ENCODE results near the gene UMAD1. TPM values are rescaled to one million over a fixed set of nuclear protein-coding genes. Genes with fewer than 3 reads are reported as not detected.

The UMAD1 gene
- total RNA-seq, 2 experiments from 2014 or later = 11.0 to 15.3 TPM

GRCh38 chr7:7647495-7648036 lies 7.0 kb downstream of the UMAD1 start:
- no peak for TF ChIP-seq CTCF (IDR thresholded peaks at IDR 0.05)
- Mint-ChIP-seq H3K27me3 (no peaks in the 10 kb centered on the region), H3K36me3 (ENCODE audit: low read depth) (peaks cover 20% of the 10 kb centered on the region), H3K27ac (no peak overlapping the region), H3K9me3 (no peaks in the 10 kb centered on the region), H3K4me3 (no peak overlapping the region), H3K4me1 (ENCODE audit: low read depth) (peaks cover 84% of the 10 kb centered on the region)
- ChIA-PET CTCF (no interaction called here), POLR2A (no interaction called here)
- H3K27me3 ChIP-seq (ENCODE audit: control insufficient read depth in 1 of 2, insufficient read depth in 2 of 2, low read length in 2 of 2) = no peaks in the 10 kb centered on the region
- no peak for DNase-seq
- no peak for ATAC-seq (ENCODE audit: poor library complexity)
- intact Hi-C loops (cut with DNase I, micrococcal nuclease) = loop anchor here in 1 of 2 experiments (10.0 kb wide), 1 partner anchor 463 kb away; the partner anchor contains the start of gene C1GALT1
- no peak overlapping the region for H3K27ac ChIP-seq (ENCODE audit: low read depth in 1 of 2, low read length in 2 of 2)
- no peaks in the 10 kb centered on the region for H3K9me3 ChIP-seq (ENCODE audit: control insufficient read depth in 1 of 2, insufficient read depth in 1 of 2, low read length in 2 of 2)
- no peak overlapping the region for H3K4me3 ChIP-seq (ENCODE audit: low read length)
- H3K36me3 ChIP-seq (ENCODE audit: insufficient read depth, low read length) = no peaks in the 10 kb centered on the region
- peaks cover 4% of the 10 kb centered on the region for H3K4me1 ChIP-seq (ENCODE audit: insufficient read depth, low read length)

- Histone ChIP-seq H3K9me3 (ENCODE audit: control insufficient read depth in 1 of 2, insufficient read depth in 1 of 2, low read length in 2 of 2) (no peaks in the 10 kb centered on the region), H3K4me3 (ENCODE audit: low read length) (no peak overlapping the region), H3K36me3 (ENCODE audit: insufficient read depth, low read length) (no peaks in the 10 kb centered on the region), H3K27me3 (ENCODE audit: control insufficient read depth in 1 of 2, insufficient read depth in 2 of 2, low read length in 2 of 2) (no peaks in the 10 kb centered on the region), H3K27ac (ENCODE audit: low read depth in 1 of 2, low read length in 2 of 2) (no peak overlapping the region), H3K4me1 (ENCODE audit: insufficient read depth, low read length) (peaks cover 4% of the 10 kb centered on the region)
- Mint-ChIP-seq H3K9me3 (no peaks in the 10 kb centered on the region), H3K27ac (no peak overlapping the region), H3K4me1 (ENCODE audit: low read depth) (peaks cover 84% of the 10 kb centered on the region), H3K4me3 (no peak overlapping the region), H3K36me3 (ENCODE audit: low read depth) (peaks cover 5% of the 10 kb centered on the region), H3K27me3 (no peaks in the 10 kb centered on the region)
- no peak for DNase-seq
- ATAC-seq (ENCODE audit: poor library complexity) = no peak
- ChIA-PET POLR2A (no interaction called here), CTCF (no interaction called here)
- TF ChIP-seq CTCF (IDR thresholded peaks at IDR 0.05) = no peak
- intact Hi-C loops (cut with DNase I, micrococcal nuclease) = no loop called here
Observed at GRCh38 chr7:7650682-7651206, 10.2 kb downstream of the UMAD1 start.

- Histone ChIP-seq H3K36me3 (ENCODE audit: insufficient read depth, low read length) (no peaks in the 10 kb centered on the region), H3K9me3 (ENCODE audit: control insufficient read depth in 1 of 2, insufficient read depth in 1 of 2, low read length in 2 of 2) (no peaks in the 10 kb centered on the region), H3K27me3 (ENCODE audit: control insufficient read depth in 1 of 2, insufficient read depth in 2 of 2, low read length in 2 of 2) (no peaks in the 10 kb centered on the region), H3K4me1 (ENCODE audit: insufficient read depth, low read length) (peaks cover 4% of the 10 kb centered on the region), H3K27ac (ENCODE audit: low read depth in 1 of 2, low read length in 2 of 2) (no peak overlapping the region), H3K4me3 (ENCODE audit: low read length) (no peak overlapping the region)
- H3K4me1 Mint-ChIP-seq (ENCODE audit: low read depth) = peaks cover 76% of the 10 kb centered on the region
- H3K9me3 Mint-ChIP-seq = no peaks in the 10 kb centered on the region
- no peak for TF ChIP-seq CTCF (IDR thresholded peaks at IDR 0.05)
- DNase-seq (no peak), ATAC-seq (ENCODE audit: poor library complexity) (no peak)
- H3K27ac Mint-ChIP-seq = no peak overlapping the region
- H3K4me3 Mint-ChIP-seq = no peak overlapping the region
- intact Hi-C loops (cut with DNase I, micrococcal nuclease) = no loop called here
- POLR2A ChIA-PET = interaction anchor here (0.6 to 1.4 kb wide), 2 partner anchors 10 to 1074 kb away, joined by 3 to 4 read pairs; partner anchors contain the start of gene ZDHHC4
- peaks cover 12% of the 10 kb centered on the region for H3K36me3 Mint-ChIP-seq (ENCODE audit: low read depth)
- CTCF ChIA-PET = no interaction called here
- no peaks in the 10 kb centered on the region for H3K27me3 Mint-ChIP-seq
Observed at GRCh38 chr7:7651479-7651878, 10.9 kb downstream of the UMAD1 start.

Measured in CD4-positive, alpha-beta T cell (primary cell).